Measurements from ENCODE around the gene KBTBD2. TPM values are rescaled to one million over a fixed set of nuclear protein-coding genes. Genes with fewer than 3 reads are reported as not detected.

The KBTBD2 gene
- 10 to 100 TPM; 46.9 to 49.2 TPM for total RNA-seq

DNA sequence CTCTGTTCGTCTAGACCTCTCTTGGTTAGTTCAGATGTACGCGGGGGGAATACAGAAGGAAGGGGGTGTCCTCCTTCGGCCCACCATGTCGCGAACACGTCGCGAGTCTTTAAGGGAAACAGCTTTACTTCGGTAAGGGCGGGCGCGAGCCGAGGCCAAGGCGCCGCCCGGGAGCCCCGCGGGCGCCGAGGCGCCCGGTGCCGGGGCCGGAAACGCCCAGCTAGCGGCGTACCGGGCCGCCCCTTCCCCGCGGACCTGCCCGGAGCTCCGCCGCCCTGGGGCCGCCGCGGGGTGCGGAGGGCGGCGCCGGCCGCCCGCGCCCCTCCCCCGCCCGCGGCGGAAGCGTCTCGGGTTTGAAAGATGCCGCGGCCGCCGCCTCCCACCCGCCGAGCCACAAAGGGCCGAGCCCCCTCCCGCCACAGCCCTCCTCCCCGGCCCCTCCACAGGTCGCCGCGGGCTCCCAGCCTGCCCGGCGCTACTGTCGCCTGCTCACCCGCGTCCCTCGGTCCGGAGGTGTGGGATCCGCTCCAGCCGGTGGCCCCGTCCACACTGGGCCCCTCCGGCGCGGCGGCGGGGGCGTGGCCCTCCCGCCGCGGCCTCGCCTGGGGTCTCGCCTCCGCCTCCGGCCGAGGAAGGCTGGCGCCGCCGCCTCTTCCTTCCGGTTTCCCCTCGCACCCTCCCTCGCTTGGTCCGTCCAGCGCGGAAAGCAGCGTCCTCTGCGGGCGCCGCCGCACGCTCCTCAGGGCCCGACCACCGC lies at the start of gene KBTBD2:
TSS of gene KBTBD2 (minus strand) at position 718 of the 757 bp plus-strand sequence. CDS start 12,156 bp downstream, outside the sequence.

Other genes starting within 250 kb of the KBTBD2 start
- gene FKBP9, start 65.7 kb upstream of the KBTBD2 start, total RNA-seq: under 1 TPM; 0.75 to 0.78 TPM
- gene NT5C3A, start 171.0 kb upstream of the KBTBD2 start, total RNA-seq: 10 to 100 TPM; 46.1 to 50.5 TPM
- 10 to 100 TPM; 12.2 to 12.3 TPM for gene RP9, start 217.6 kb upstream of the KBTBD2 start, total RNA-seq
- gene BBS9, start 237.8 kb upstream of the KBTBD2 start, total RNA-seq: 10 to 100 TPM in 1 of 2 experiments, 1 to 10 TPM in 1; 9.9 to 11.3 TPM

Data from activated naive CD4-positive, alpha-beta T cell treated with anti-CD3 and anti-CD28 coated beads, Interleukin-2, amount 10 ng/mL, durations not matched to agents 5 hours and 36 hours (primary cell).